Stimulated activated CD8-positive, alpha-beta memory T cell treated with anti-CD3 and anti-CD28 coated beads, Interleukin-12 subunit alpha, Interleukin-12 subunit beta, amount 100 ng/mL, for 24 hours (primary cell): Measurements from ENCODE around the gene ZNF277.

Experiments
- DNase-seq: peaks from one replicate; pipeline ENCODE4 v3.0.0-alpha.2; 2020; ENCODE audit errors: extremely low read depth

ZNF277 gene, protein sequence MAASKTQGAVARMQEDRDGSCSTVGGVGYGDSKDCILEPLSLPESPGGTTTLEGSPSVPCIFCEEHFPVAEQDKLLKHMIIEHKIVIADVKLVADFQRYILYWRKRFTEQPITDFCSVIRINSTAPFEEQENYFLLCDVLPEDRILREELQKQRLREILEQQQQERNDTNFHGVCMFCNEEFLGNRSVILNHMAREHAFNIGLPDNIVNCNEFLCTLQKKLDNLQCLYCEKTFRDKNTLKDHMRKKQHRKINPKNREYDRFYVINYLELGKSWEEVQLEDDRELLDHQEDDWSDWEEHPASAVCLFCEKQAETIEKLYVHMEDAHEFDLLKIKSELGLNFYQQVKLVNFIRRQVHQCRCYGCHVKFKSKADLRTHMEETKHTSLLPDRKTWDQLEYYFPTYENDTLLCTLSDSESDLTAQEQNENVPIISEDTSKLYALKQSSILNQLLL

DNA sequence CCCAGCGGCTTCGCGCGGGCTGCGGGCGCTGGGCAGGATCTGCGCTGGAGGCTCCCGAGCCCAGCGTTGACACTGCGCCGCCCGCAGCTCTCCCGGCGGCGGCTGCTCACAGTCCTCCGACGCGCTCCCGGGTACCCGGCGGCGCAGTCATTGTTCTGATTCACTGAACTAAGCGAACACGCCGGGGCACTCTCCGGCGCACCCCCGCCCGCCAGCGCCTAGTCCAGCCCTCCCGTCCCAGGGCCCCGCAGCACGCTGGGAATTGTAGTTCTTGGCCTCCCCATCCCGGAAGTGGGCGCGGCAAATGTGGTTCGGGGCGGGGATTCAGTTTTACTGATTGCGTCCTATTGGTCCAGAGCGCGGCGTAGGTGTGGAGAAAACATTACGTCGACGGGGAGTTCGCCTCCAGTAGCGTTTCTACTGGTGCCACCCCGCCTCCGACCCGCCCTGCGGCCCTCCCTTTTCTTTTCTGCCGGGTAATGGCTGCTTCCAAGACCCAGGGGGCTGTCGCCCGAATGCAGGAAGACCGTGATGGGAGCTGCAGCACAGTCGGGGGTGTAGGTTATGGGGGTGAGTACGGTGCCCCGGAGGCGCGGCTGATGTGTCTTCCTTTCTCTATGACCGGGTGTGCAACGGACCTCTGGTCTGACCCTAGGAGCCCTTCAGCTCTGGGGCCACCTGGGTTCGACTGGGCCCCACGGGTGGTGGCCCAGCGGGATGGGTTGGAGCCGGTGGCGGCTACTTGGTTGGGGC is at the start of gene ZNF277, which contains the start of gene DOCK4:
Gene ZNF277, plus strand, starts transcription at position 458 of the 753 bp plus-strand sequence. Its CDS starts 22 bp downstream, at position 480.
Gene DOCK4, minus strand, starts transcription at position 162 of the 753 bp plus-strand sequence. CDS start 261 bp downstream, outside the sequence.
- DNase-seq = peak; percentile 98

DNA sequence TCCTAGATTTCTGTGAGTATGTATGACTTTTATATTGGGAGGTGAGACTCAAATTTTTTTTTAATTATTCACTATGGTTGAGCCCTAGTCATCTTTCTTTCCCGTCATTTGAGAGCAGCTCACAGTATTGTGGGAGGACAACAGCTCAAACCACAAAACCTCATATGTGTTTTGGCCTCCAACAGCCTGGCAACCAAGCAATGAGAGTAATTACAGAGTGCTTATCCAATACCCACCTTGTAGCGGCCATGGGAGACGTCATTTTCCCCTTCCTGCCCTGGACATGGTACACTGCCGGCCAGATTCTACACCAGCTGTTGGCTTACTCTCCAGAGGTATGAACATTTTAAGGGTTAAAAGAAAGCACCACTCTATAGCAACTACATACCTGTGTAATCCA is 49.4 kb upstream of the ZNF277 start:
- DNase-seq = no peak

DNA sequence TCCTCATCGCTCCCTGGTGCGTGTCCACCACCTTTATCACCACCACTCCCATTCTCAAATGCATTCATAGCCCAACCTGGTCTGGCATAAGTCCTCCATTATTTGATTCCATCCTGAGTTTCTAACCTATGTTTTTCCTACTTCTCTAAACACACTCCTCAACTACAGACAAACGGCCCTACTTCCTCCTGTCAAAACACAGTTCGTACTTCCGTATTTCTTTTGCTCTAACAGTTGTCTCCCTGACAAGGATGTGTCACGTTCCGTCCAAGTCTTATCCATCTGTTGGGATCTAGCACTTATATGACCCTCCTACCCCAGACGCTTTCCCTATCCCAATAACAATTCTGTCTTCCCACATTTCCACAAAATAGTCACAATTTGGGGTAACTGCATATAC is 47.1 kb upstream of the ZNF277 start:
- no peak for DNase-seq

DNA sequence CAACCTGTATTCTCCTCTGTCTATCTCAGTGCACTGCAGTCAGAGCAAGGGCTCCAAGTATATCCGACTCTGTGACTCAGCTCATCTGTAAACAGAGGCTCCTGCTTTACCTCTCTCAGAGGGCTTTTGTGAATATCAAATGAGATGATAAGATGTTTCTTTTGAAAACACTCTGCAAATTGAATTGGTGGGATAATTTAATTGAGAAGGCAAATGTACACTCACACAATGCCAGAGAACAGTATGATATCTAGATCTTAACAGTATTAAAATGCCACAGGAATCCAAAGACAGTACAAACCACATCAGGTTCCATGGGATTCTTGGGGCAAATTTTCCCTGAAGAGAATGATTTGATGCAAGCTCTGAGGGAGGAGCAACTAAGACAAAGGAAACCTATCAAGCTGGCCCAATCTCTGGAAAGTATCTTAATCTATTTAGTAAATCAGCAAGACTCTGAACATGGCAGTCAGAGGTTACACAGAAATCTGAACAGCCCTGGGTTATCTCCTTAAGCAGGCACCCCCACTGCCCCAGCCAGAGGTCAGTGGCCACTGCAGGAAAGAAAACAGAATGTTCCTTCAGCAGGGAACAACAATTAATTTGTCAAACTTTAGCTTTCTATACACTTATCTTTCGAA is 46.2 kb upstream of the ZNF277 start:
- DNase-seq = no peak

DNA sequence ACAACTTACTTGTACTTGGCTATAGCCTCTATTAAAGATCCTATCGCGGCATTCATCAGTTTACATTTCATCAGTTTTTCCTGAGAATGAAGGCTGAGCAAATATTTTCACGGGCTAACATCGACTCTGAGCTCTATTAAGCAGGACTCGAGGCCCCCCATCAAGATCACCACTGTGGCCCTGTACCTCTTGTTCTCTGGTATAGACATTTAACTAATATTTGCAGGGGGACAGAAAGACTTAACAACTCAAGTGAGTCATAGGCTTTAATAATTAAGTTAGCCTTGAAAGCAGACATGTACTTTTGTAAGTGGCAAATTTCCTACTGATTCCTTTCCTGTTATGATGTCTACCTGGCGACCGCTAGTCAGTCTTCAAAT is 45.7 kb upstream of the ZNF277 start:
- no peak for DNase-seq

DNA sequence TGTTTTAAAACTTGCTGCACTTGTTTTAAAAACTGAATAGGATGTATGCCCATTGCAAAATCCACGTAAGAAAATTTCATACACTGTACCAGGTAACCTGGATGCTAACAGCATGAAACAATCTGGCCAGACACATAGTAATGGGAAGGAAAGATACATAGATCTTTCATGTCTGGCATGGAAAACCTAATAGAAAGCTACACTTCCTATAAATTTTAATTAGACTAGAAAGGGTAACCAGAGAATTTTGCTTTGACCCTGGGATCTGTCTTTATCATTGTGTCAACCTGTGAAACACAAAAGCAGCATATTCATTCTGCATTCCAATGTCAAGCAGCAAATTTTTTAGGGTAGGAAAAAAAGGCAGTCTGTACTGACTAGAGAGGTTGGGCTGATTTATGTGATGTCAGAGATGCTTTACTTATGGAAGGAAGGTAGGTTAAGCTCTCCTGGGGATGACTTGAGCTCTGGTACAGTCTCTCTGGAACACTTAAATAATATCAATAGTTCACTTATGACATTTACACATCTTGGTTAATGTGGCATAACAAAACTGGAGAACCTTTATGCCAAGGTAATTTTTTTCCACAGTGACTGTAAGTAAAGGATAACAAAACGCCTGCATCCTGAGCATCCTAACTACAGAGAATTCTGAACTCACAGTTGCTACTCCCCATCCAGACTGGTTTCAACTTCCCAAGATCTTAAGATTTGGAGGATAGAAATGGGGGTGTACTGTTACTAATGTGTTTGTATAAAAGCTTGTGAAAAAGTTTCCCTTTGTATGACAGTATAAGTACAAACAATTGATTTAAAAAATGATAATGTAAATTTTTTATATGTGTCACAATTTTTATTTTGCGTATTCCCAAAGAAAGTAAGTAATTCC is 45.0 kb upstream of the ZNF277 start:
- no peak for DNase-seq

DNA sequence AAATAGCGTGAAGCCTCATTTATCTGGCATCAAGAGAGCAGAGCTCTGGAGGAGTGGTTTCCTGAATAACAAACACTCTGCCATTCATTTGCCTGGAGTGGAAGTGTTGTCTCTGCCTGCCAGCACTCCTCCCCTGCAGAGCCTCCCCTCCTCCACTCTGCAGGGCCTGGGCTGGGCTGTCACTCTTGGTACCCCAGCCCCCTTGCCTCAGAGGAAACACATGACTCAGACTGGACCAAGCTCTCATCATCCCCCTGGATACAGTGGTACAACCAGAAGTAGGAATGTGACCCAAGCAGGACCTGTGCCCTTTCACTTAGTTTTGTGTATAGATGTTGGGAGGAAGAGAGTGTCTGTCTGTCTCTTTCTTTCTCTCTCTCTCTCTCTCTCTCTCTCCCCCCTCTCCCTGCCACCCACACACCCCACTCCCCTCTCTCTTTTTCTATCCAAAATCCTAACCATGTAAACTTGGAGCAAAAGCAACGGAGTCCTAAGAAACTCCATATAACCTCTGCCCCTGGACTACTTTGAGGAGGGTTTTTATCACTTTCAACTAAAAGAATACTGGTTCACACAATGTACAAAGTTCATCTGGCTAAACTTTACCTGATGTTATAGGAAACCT is 44.2 kb upstream of the ZNF277 start:
- no peak for DNase-seq

DNA sequence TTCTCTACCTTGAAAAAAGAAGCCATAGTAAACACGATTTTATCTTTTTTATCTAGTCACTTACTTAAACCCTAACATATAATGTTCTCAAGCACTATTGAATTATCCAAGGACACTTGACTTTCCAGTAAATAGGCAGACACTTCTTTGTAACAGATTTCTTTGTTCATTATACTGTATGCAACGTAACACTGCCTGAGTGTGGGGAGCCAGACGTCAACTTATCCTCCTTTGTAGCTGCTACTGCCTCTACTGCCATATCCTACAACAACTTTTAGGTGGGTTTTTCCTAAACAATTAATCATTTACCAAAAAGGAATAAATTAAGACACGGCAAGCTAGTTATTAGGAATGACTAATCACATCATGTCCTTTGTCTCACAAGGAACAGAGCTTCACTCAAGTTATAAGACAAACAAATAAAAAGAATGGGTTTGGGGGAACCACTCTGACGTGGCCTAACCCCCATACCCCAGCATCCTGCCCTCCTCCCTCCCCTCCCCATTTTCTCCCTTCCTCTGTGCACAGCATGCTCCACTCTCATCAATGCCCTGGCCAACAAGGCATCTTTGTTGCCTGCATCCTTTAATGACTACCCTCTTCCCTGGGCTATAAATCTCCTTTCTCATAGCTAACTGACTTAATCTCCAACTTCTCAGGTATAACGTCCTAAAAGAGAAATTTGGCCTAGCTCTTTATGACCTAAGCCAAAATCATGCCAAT is 43.5 kb upstream of the ZNF277 start:
- DNase-seq = no peak

DNA sequence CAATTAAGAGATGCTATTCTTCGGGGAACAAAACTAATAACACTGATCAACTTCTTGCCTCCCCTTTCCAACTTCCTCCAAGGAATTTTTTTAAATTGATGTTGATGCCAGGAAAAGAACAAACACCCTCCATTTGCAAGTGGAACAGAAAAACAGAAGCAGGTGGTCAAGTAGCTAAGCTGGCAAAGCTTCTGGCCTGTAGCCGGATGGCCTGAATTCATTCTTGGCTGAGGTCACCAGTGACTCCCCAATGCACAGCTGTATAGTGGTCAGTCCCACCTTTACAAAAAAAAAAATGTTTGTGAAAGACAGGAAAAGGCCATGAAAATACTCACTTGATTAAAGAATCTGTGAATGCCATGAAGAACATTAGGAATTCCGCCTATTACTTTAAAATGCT is 39.3 kb upstream of the ZNF277 start:
- DNase-seq = no peak

DNA sequence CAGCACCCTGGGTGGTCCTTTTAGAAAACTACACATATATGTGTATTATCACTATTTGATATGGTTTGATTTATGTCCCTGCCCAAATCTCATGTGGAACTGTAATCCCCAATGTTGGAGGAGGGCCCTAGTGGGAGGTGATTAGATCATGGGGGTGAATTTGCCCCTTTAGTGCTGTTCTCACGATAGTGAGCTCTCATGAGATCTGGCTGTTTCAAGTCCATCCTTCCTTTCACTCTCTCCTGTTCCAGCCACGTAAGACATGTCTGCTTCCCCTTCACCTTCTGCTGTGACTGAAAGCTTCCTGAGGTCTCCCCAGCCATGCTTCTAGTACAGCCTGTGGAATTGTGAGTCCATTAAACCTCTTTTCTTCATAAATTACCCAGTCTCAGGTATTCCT is 37.6 kb upstream of the ZNF277 start:
- DNase-seq = no peak

DNA sequence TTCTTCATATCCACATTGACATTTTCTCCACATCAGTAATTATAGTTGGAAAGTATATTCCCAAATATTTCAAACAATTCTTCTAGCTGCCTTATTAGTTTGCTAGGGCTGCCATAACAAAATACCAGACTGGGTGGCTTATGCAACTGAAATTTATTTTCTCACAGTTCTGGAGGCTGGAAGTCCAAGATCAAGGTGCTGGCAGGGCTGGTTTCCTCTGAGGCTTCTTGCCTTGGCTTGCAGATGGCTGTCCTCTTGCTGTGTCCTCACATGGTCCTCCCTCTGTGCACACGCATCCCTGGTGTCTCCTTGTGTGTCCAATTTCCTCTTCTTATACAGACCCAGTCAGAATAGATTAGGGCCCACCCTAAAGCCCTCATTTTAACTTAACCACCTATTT is 34.8 kb upstream of the ZNF277 start:
- DNase-seq = no peak

DNA sequence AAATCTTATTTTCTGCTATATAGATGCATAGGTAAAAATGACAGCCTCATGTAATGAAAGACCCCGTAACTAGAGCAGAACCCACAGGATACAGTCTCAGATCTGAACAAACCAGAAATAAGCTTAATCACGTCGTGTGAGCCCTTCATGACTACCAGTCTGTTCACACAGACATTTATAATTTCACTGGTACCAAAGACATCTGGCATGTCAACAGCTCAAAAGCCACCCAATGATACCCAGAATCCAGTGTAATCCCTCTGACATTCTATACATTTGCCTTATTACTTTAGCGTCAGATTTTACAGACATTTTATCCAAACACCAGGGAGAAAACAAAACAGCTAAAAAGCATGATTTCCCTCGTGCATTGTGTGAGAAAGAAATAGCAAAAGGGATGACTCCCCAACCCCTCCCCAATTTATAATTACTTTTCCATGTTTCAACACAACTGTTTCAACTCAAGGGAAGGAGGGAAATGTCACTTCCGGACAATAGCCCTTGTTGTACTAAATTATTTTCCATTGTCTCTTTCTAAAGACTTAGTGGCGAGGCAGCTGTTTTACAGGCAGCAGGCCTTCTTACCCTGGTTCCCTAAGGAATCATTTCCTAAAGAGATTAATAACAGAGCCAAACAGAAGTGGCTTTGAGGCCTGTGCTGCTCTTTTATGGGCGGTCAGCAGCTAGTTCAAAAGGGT is 33.5 kb upstream of the ZNF277 start:
- no peak for DNase-seq

DNA sequence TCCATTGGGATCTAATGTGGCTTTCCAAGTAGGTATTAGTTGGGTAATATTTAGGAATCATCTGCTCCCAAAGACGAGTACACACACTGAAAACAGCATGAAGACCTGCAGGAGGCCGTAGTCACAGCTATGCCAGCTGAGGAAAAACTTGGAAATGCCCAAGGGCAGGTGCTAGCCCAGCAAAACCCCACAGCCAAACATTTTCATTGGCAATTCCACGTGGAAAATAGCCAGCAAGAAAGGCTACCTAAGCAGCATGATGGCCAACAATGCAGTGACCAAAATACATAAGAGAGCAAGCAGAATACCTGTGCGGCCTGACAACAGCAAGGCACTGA is 33.0 kb upstream of the ZNF277 start:
- DNase-seq = no peak

DNA sequence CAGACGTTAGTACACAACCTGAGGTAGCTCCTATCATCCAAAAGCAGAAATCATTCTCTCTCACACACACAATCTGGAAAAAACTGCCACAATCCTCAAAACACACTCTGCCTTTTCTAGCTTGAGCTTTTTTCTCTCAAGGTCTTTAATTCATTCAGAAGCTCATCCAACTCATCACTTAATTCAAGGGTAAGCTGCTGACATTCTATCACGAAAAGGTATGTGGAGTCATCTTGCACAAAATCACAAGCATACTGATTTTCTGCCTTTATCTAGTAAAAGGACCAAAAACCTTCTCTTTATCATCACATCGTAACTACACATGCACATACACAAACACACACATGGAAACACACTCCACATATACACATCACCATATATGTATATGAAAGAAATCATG is 32.3 kb upstream of the ZNF277 start:
- no peak for DNase-seq

DNA sequence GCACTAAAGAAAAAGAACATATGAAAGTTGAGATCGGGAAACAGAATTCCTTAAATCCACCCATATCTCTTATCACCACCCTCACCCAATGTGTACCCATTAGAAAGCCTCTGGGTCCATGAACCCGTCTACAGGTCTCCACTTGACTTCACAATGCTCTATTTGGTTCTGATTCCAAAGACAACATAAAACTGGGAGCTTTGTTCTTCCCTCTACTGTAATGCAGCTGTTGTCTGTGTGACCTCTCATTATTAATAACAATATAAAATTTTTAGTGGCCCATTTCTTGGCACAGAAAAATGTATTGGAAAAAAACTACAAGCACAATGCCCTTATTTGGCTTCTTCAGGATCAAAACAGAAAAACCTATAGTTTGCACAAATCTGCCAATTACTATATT is 30.3 kb upstream of the ZNF277 start:
- DNase-seq = no peak

DNA sequence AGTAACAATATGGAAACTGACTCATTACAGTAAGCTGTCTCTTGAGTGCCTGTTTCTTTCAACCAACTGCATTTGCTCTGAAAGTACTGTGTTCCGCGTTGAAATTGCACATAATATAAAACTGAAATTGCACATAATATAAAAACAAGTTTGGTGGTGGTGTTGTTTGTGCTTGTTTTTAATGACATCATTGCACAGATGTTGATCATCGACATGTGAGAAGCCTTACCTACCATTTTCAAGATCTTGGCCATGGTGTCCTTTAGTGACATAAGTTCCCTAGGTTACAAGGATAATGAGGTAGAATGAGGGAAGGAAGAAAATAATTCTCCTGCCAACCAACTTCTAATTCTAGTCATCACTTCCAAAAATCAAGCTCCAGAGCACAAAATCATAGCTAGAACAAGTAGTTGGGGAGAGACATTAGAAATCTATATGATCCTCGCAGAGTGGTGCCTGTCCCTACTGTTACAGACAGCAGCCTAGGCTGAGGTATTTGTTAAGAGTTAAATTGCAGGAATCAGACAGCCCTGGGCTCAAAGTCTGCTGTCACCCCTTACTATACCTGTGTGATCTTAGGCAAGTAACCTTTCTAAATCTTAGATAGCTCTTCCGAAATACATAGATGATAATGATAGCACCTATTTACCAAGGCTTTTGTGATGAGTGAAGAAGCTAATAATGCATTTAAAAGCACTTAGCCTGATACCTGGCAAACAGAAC is 29.6 kb upstream of the ZNF277 start:
- no peak for DNase-seq

DNA sequence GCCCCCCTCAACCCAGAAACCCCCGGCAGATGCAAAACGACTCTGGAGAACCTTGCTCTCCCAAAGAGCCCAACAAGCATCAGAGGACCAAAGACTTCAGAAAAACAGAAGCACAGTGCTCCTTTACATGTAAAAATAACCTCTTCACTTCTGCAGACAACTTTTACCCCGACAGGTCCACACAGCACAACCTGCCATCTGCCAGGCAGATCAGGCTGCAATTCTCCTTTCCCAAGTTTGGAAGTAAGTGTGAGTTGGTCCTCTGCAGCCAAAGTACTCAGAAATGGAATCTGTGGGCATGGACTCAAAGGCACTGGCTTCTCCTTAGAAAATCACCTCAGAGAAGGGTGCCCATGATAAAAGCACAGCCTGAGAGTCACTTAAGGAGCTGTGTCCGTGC is 26.3 kb upstream of the ZNF277 start:
- DNase-seq = no peak

DNA sequence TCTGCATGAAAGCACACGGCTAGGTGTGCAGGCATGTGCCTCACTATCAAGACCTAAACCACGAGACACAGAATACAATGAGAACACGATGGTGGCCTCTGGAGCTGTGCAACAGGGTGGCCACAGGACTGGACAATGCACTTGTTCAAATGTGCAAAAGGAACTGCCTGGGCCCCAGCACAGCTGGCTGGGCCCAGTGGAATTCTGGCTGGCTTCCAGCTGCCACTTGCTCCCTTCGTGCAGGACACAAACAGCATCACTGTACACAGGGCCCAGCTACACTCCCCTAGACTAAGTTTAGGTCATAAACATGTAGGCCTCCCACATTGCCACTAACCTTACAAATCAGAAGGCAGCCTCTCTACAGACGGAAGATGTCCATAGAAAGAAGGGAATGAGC is 23.7 kb upstream of the ZNF277 start:
- DNase-seq = no peak

DNA sequence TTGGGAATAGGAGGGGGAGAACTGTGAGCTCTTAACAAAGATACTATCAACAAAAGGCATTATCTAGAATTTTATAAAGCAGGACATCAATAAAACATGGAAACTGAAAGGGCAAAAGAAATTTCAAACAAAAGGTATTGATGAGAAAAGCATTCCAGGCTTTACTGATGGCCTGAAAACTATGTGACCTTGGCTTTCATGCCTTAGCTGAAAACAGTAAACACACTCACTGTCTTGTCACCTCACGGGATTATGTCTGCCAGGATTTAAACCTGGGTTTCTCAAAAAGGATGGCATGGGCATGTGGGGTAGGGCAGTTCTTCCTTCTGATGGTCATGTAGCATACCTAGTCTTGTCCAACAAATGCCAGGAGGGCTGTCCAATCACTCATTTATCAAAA is 23.2 kb upstream of the ZNF277 start:
- no peak for DNase-seq
